HG03432 (cell line): ENCODE results near the gene VPS13D.
"Not testable (repeated sequence)": the region's sequence is repeated elsewhere in the genome, so short reads cannot be mapped to it uniquely, and the experiment has no call there.

ENCODE experiments used
- ATAC-seq: cut with Tn5 transposase; IDR thresholded peaks from one replicate; pipeline ENCODE4 v1.9.1; 2021; ENCODE audit warnings: mild to moderate bottlenecking, moderate library complexity; ENCODE audit not compliant: unreplicated experiment

VPS13D gene

GRCh38 chr1:12530462-12531178 lies 300.8 kb downstream of the VPS13D start:
- no peak for ATAC-seq

DNA sequence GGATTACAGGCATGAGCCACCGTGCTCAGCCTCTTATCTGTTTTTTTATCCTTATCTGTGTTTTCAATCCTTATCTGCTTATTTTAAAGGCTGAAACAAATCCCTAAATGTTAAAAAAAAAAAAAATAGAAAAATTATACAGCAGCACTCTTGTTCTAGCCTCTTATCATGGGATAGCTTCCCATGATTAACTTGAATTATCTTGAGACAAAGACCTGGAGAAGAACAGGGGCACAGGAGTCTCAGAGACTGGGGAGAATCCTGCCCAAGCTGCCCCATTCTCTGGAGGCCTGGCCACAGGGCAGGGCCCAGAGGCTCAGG lies 301.3 kb downstream of the VPS13D start:
- ATAC-seq: no peak

DNA sequence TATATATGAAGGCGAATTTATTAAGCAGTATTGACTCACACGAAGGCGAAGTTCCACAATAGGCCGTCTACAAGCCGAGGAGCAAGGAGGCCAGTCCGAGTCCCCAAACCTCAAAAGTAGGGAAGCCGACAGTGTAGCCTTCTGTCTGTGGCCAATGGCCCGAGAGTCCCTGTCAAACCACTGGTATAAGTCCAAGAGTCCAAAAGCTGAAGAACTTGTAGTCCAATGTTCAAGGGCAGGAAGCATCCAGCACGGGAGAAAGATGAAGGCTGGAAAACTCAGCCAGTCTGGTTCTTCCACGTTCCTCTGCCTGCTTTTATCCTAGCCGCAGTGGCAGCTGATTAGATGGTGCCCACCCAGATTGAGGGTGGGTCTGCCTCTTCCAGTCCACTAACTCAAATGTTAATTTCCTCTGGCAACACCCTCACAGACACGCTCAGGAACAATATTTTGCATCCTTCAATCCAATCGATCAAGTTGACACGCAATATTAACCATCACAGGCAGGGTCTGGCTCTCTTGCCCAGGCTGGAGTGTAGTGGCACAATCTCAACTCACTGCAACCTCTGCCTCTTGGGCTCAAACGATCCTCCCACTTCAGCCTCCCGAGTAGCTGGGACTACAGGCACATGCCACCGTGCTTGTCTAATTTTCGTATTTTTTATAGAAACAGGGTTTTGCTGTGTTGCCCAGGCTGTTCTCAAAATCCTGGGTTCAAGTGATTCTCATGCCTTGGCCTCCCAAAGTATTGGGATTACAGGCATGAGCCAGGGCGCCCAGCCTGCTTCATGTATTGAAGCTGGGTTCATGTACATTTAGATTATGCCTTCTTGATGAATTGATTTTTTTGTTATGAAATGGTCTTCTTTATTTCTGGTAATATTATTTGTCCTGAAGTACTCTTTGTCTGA lies 302.8 kb downstream of the VPS13D start:
- ATAC-seq: no peak

DNA sequence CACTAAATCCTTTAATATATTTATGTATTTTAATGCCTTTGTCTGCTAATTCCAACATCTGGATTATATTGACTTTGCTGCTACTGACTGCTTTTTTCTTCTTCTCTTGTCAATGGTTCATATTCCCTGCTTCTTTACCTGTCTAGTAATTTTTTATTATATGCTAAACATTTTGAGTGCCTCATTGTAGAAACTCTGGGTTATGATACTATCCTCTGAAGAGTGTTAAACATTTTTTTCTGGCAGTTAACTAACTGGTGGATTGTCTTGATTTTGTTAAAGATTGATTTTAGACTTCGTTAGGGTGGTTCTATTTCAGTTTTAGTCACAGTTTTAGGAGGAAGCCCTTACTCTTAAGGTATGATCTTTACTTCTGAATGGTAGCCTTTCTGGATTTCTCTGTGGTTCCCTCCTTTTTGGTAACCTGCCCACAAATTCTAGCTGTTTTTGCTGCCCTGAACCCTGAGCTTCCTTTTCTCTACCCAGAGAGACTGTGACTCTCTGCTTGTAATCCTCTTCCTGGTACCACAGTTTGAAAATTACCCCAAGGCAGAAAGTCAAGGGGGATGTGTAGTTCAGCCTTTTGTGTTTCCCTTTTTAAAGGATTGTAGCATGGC lies 306.3 kb downstream of the VPS13D start:
- no peak for ATAC-seq

DNA sequence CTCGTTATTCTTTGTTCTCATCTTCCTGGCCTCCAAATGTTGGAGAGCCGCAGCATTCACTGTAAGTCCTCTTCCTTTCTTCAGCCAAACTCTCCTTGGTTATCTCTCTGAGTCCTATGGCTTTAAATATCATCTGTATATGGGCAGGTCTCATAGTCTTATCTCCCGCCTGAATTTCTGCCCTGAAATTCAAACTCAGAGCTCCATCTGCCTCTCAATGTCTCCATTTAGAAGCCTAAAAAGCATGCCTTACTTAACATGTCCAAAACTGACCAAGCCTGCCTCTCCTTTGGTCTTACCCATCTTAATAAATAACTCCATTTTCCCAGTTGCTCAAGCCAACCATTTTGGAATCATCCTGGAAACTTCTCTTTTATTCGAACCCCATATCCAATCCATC lies 307.5 kb downstream of the VPS13D start:
- no peak for ATAC-seq

GRCh38 chr1:12537906-12538461 lies 308.2 kb downstream of the VPS13D start:
- no peak for ATAC-seq

- not testable (repeated sequence) for ATAC-seq
These were observed 308.7 kb downstream of the VPS13D start for GRCh38 chr1:12538536-12538935.

DNA sequence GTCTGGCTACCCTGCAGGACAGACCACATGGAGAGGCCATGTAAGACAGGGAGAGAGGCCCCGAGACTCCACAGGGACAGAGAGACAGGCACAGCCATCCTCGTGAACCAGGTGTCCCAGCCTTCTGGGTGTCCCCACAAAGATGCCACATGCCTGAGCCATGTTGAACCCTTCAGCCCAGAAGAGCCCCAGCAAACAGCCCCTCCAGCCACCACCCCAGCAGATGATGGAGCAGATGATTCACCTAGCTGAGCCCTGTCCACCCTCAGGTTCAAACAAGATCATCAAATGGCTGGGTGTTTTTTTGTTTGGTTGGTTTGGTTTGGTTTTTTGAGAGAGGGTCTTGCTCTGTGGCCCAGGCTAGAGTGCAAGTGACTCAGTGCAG lies 309.5 kb downstream of the VPS13D start:
- no peak for ATAC-seq

- ATAC-seq: no peak
These were observed 310.1 kb downstream of the VPS13D start for GRCh38 chr1:12539705-12540579.

GRCh38 chr1:12540580-12541273 lies 310.9 kb downstream of the VPS13D start:
- ATAC-seq: no peak

DNA sequence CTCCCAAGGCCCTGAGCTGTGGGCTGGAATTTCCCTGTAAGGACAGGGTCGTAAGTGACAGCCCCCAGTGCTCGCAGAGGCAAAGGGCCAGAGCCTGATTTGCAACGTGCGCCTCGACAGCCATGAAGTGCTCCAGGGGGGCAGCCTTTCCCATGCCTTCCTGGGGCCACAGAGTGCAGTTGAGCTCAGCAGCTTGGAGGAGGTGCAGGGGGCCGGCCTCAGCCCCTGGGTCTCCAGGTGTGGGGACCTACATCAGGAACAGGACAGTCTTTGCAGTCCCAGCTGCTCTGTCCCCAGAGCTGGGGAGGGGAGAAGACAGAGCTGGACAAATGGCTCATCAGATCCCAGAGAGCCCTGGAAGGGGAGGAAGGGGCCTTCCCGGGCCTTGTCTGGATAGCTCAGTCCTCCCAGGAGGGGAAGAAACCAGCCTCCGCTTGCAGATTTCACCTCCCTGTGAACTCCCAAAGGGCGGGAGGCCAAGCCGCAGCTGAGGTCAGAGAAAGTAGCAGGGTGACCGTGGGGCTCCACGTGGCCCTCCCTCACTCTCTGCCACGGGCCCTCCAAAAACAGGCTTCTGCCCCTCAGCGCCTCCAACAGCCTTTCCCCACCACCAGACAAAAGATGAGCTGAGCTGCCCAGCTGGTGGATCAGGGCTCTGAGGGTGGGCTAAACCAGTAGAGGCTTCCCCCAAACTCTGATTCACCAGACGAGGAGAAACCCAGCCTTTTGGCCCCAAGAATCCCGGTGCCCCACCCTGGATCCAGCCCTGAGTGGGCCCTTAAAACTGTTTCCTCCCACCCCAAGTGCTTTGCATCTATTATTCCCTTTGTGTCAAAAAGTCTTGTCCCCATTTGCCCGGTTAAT lies 311.7 kb downstream of the VPS13D start:
- ATAC-seq: no peak

DNA sequence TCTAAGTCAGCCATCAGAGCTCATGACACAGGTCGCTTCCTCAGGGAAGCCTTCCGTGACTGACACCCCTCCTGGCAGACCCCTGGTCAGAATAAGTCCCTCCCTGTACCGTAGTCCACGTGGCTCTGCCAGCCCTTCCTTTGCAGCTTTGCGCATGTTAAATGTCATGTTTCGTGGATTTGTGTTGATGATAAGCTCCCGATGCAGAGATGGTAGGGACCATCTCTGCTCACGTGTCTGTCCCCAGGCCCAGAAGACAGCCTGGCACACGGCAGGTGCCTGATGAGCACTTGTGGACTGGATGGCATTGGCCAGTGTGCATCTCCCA lies 312.3 kb downstream of the VPS13D start:
- no peak for ATAC-seq

DNA sequence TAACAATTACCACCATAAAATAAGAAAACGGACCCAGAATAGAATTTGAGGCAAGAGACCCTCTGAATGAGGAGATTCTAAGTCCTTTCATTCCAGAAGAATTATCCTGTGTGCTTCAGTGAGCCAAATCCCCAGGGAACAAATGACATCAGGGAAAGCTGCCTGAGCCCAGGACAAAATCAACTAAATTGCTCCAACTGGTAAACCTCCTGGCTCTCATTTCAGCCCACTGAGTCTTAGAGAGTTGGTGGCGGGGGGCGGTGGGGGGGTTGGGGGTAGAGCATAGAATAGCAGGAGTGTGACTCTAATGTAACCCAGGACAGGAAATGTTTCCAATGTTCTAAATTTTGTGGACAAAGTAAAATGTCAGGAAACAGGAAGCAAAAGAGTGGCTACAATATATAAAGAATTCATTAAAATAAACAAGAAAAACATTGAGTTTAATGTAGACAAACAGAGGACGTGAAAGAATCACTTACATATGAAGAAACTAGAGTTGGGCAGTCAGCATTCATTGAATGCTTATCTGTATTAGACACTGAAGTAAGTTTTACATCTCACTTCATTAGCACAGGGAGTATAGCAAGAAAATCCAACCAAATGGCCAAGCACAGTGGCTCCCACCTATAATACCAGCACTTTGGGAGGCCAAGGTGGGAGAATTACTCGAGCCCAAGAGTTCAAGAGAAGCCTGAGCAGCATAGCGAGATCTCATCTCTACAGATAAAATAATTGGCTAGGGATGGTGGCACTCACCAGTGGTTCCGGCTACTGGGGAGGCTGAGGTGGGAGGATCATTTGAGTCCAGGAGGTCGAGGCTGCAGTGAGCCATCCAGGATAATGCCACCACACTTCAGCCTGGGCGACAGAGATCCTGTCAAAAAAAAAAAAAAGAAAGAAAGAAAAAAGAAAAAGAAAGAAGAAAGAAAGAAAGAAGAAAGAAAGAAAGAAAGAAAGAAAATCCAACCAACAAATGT lies 313.1 kb downstream of the VPS13D start:
- no peak for ATAC-seq

GRCh38 chr1:12543740-12544154 lies 313.9 kb downstream of the VPS13D start:
- ATAC-seq: no peak

DNA sequence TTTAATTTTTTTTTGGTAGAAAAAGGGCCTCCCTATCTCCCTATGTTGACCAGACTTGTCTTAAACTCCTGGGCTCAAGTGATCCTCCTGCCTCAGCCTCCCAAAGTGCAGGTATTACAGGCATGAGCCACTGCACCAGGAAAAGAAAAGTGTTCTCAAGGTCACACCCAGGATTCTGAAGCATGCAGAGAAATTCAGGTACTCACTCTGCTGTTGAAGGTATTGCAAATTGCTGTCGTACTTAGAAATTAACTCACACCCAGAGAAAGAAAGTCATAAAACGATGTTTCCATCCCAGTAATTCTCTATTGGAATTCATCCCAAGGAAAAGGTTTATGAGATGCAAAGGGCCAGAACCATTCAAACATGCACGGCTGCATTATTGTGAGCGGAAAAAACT lies 314.5 kb downstream of the VPS13D start:
- no peak for ATAC-seq

DNA sequence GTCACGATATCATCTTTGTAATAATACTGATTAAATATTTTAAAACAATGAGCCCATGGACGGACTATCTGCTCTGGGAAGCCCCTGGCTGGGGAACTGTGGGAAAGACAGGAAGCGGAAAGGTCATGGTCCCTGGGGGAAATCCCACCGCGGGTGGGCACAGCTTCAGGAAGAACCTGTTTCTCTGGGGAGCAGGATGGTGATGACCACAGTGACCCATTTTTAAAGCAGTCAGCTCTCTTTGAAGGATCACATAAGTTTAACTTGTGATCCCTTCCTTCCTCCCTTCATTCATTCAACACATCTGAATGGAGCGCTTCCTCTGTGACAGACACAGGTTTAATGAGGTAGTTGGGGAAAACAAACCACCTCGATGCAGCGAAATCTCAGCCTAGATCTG lies 315.2 kb downstream of the VPS13D start:
- no peak for ATAC-seq

DNA sequence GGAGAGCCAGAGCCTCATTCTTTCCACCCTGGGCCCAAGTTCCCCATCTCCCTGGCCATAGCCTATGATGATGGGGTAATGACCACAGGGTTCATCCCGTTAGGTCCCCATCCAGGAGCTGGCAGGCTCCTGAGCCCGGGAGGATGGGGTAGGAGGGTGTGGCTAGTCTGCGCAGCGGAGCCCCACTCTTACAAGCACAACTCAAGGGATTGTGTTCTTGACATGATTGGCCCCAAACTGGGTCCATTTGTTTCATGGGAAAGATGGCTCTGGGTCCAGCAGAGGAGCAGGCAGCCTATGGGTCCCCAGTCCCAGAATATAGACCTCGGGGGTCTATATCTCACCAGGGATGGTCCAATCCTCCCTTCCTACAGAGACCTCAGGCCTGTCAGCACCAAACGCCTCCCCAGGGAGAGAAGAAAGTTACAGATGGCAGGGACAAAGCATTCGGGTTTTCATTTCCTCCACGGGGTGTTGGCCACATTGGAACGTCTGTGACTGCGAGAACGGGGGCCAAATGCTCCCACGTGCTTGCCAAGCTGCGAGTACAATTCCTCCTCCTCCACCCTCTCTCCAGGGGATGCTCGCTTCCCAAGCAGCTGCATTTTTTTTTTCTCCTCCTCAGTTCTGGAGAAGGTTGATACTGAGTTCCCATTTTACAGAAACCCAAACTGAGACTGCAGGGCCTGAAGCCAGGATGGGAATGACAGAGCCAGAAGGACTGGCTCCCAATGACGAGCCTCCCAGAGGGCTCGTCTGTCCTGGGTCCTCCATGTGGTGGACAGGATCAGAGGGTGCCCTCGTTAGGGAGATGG lies 317.1 kb downstream of the VPS13D start:
- ATAC-seq: no peak
